NCI-H524 (cell line): ENCODE data around the gene AHCYL2.

Experiments
- DNase-seq, 2 experiments: peaks; one replicate each; lab custom pipeline; 2025; lab: John Stamatoyannopoulos, UW

The AHCYL2 gene

GRCh38 chr7:129224251-129225205 lies at the start of gene AHCYL2:
TSS of gene AHCYL2 (plus strand) at chr7:129225030.
- DNase-seq: peak; percentile 95 to 97

- no peak for DNase-seq
These were observed 47.7 kb upstream of the AHCYL2 start for GRCh38 chr7:129176916-129177710.

- DNase-seq: no peak
These were observed 39.7 kb upstream of the AHCYL2 start for GRCh38 chr7:129184981-129185670.

DNA sequence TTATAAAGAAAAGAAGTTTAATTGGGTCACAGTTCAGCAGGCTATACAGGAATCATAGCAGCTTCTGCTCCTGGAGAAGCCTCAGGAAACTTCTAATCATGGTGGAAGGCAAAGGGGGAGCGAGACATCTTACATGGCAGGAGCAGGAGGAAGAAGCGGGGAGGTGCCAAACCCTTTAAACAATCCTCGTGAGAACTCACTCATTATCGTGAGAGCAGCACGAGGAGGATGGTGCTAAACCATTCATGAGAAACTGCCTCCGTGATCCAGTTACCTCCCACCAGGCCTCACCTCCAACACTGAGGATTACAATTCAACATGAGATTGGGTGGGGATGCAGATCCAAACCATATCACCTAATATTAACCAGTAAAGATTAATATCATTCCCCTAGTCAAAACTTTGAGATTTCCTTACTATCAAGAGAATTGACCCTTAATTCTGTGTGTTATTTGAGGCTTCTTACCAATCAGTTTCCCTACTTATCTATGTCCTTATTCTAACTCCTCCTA lies 38.0 kb upstream of the AHCYL2 start:
- DNase-seq: no peak

GRCh38 chr7:129187681-129188371 lies 37.0 kb upstream of the AHCYL2 start:
- DNase-seq: peak in 1 of 2 experiments; percentile 37

GRCh38 chr7:129188372-129188891 lies 36.4 kb upstream of the AHCYL2 start, which contains the start of gene SMO:
TSS of gene SMO (plus strand) at chr7:129188633. CDS start at chr7:129189152, 519 bp downstream.
- peak; percentile 35 to 49 for DNase-seq

GRCh38 chr7:129188892-129189660 lies 35.8 kb upstream of the AHCYL2 start:
- DNase-seq: peak in 1 of 2 experiments; percentile 8

- DNase-seq: no peak
These were observed 35.0 kb upstream of the AHCYL2 start for GRCh38 chr7:129189661-129190310.

DNA sequence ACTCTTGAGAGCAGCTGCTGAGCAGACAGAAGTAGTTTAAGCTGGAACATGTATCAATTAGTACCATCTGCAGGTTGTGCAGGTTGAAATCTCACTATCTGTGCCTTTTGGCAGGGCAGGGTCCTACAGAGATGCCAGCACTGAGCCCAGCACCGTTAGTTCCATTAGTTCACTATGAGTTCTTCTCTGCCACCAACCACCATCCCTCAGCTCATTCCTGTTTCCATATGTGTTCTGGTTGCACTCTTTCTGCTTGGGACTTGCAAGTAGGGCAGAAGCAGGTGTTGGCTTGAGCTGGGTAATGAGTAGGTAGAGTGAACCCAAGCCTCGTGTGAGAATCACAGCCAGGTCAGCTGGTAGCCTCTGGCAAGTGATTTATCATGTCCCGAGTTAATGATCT lies 33.6 kb upstream of the AHCYL2 start:
- DNase-seq: no peak

DNA sequence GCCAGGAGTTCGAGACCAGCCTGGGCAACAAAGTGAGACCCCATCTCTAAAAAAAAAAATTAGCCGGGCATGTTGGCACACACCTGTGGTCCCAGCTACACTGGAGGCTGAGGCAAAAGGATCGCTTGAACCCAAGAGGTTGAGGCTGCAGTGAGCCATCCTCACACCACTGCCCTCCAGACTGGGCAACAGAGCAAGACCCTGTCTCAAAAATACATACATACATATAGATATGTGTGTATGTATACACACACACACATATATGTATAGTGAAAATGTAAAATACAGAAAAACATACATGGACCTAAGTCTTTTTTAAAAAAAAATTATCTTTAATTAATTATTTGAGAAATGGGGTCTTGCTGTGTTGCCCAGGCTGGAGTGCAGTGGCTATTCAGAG lies 30.9 kb upstream of the AHCYL2 start:
- DNase-seq: no peak

DNA sequence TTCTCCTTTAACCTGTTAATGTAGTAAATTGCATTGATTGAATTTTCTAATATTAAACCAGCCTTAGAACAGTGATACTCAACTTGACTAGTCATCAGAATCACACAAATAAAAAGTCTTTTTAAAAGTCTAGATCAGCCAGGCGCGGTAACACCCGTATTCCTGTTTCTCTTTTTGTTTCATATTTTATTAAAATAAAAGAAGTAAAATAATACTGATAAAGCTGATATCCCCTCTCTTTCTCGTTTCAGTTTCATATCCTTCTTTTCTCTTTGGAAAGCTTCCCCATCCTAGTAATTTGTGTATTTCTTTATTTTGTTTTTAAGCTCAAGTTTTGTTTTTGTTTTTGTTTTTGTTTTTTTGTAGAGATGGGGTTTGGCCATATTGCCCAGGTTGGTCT lies 27.1 kb upstream of the AHCYL2 start:
- DNase-seq: no peak

- DNase-seq: no peak
These were observed 25.4 kb upstream of the AHCYL2 start for GRCh38 chr7:129199406-129199805.

- DNase-seq: no peak
These were observed 22.6 kb upstream of the AHCYL2 start for GRCh38 chr7:129202058-129202777.

DNA sequence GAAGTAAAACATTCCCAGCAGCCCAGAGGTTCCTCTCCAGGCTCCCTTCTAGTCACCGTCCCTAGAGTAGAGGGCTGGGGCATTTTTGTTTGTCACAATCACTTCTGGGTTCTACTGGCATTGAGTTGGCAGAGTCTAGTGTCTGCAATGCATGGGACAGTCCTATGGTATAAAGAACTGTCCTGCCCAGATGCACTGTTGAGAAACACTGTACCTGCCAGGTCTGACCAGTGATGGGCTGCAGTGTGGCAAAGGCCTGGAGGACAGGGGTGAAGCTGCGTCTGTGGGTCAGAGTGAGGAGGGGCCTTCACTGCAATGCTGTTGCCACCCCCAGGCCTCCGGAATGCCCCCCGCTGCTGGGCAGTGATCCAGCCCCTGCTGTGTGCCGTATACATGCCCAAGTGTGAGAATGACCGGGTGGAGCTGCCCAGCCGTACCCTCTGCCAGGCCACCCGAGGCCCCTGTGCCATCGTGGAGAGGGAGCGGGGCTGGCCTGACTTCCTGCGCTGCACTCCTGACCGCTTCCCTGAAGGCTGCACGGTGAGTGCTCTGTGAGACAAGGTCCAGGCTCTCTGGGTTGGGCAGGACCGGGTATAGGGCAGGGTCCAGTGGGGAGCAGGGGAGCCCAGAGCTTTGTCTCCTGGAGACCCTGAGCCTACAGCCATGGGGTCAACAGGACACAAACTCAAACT lies 21.6 kb upstream of the AHCYL2 start:
- DNase-seq: no peak

GRCh38 chr7:129205126-129205818 lies 19.6 kb upstream of the AHCYL2 start:
- DNase-seq: no peak

GRCh38 chr7:129205987-129206785 lies 18.6 kb upstream of the AHCYL2 start:
- no peak for DNase-seq

- peak in 1 of 2 experiments; percentile 20 for DNase-seq
These were observed 16.2 kb upstream of the AHCYL2 start for GRCh38 chr7:129208667-129209066.
